HEK293 (cell line): ENCODE data around the gene SERPING1.

Experiments
- CTCF ChIA-PET: fragments of 350-600 bp; formaldehyde crosslinking; extraction: SDS; loops from one replicate; lab custom pipeline; 2021; ENCODE audit warnings: antibody characterized with exemption; lab: Yijun Ruan, JAX
- POLR2A ChIA-PET: fragments of 300-600 bp; formaldehyde crosslinking; extraction: SDS; loops from one replicate; lab custom pipeline; 2020; ENCODE audit warnings: antibody characterized with exemption, inconsistent platforms; lab: Yijun Ruan, JAX
- H3K27ac ChIP-seq: fragments of 200-500 bp; sonication (Bioruptor generic); 2 replicates; pipeline ENCODE4 v1.5.1; 2014; ENCODE audit warnings: low read depth, low read length, control low read depth, inconsistent platforms; ENCODE audit errors: extremely low read depth
- H3K36me3 ChIP-seq, 2 experiments: fragments of 200-500 bp in 1 of 2; sonication (Bioruptor generic) in 1 of 2; 1 replicate in 1 of 2; 2 replicates in 1 of 2; pipeline ENCODE4 v1.5.1; 2014 to 2017; ENCODE audit warnings: inconsistent platforms in 2 of 2, low read length in 2 of 2; ENCODE audit not compliant: control insufficient read depth in 2 of 2, insufficient read depth in 1 of 2
- H3K4me1 ChIP-seq: fragments of 200-500 bp; sonication (Bioruptor generic); 2 replicates; pipeline ENCODE4 v1.5.1; 2014; ENCODE audit warnings: mild to moderate bottlenecking, low read length, inconsistent platforms; ENCODE audit not compliant: control insufficient read depth, insufficient read depth
- H3K4me3 ChIP-seq: 2 replicates; pipeline ENCODE4 v1.5.1; 2011; ENCODE audit warnings: low read depth, mild to moderate bottlenecking, control low read depth, low read length, moderate library complexity
- H3K9me3 ChIP-seq: fragments of 200-500 bp; sonication (Bioruptor generic); 2 replicates; pipeline ENCODE4 v1.5.1; 2014; ENCODE audit warnings: low read depth, low read length, inconsistent platforms; ENCODE audit not compliant: control insufficient read depth, insufficient read depth
- KLF1 ChIP-seq: fragments of 450-650 bp; formaldehyde crosslinking; IDR thresholded peaks from 2 replicates; pipeline ENCODE4 v1.5.1; 2016; ENCODE audit warnings: missing biosample characterization, missing genetic modification characterization
- KLF10 ChIP-seq: fragments of 450-650 bp; IDR thresholded peaks from 2 replicates; pipeline ENCODE4 v1.5.1; 2018; ENCODE audit warnings: missing biosample characterization, mild to moderate bottlenecking, missing genetic modification characterization
- ZFP69B ChIP-seq: fragments of 450-650 bp; formaldehyde crosslinking; IDR thresholded peaks from 2 replicates; pipeline ENCODE4 v1.5.1; 2016; ENCODE audit warnings: missing biosample characterization, missing genetic modification characterization
- ZNF174 ChIP-seq: fragments of 450-650 bp; formaldehyde crosslinking; IDR thresholded peaks from 2 replicates; pipeline ENCODE4 v1.5.0; 2017; ENCODE audit warnings: missing biosample characterization, mild to moderate bottlenecking, missing genetic modification characterization
- ZNF221 ChIP-seq: fragments of 450-650 bp; formaldehyde crosslinking; IDR thresholded peaks from 2 replicates; pipeline ENCODE4 v1.5.1; 2017; ENCODE audit warnings: missing biosample characterization, missing genetic modification characterization, borderline replicate concordance
- ZNF335 ChIP-seq: fragments of 450-650 bp; formaldehyde crosslinking; conservative IDR thresholded peaks from 2 replicates; pipeline ENCODE4 v1.5.1; 2016; ENCODE audit warnings: missing biosample characterization, missing genetic modification characterization
- ZNF404 ChIP-seq: fragments of 450-650 bp; formaldehyde crosslinking; IDR thresholded peaks from 2 replicates; pipeline ENCODE4 v1.5.1; 2017; ENCODE audit warnings: missing biosample characterization, missing genetic modification characterization
- ZNF433 ChIP-seq: fragments of 450-650 bp; formaldehyde crosslinking; IDR thresholded peaks from 2 replicates; pipeline ENCODE4 v1.5.1; 2016; ENCODE audit warnings: missing biosample characterization, missing genetic modification characterization, low read depth
- ZNF530 ChIP-seq: fragments of 450-650 bp; formaldehyde crosslinking; IDR thresholded peaks from 2 replicates; pipeline ENCODE4 v1.5.1; 2016; ENCODE audit warnings: low read depth, missing biosample characterization, missing genetic modification characterization
- ZNF624 ChIP-seq: fragments of 450-650 bp; formaldehyde crosslinking; IDR thresholded peaks from 2 replicates; pipeline ENCODE4 v1.5.1; 2017; ENCODE audit warnings: missing biosample characterization, missing genetic modification characterization
- ZSCAN18 ChIP-seq: fragments of 450-650 bp; formaldehyde crosslinking; IDR thresholded peaks from 2 replicates; pipeline ENCODE4 v1.5.1; 2016; ENCODE audit warnings: missing biosample characterization, missing genetic modification characterization
- ZSCAN23 ChIP-seq: fragments of 450-650 bp; formaldehyde crosslinking; IDR thresholded peaks from 2 replicates; pipeline ENCODE4 v1.5.1; 2016; ENCODE audit warnings: missing biosample characterization, missing genetic modification characterization
- ZXDB ChIP-seq: fragments of 450-650 bp; formaldehyde crosslinking; IDR thresholded peaks from 2 replicates; pipeline ENCODE4 v1.5.1; 2016; ENCODE audit warnings: missing biosample characterization, missing genetic modification characterization
- TF ChIP-seq, protein P1 (sequence below): fragments of 450-650 bp; formaldehyde crosslinking; optimal IDR thresholded peaks from 2 replicates; pipeline ENCODE3; 2016; ENCODE audit warnings: missing biosample characterization, mild to moderate bottlenecking, missing genetic modification characterization
- TF ChIP-seq, protein P2 (sequence below): fragments of 450-650 bp; formaldehyde crosslinking; IDR thresholded peaks from 2 replicates; pipeline ENCODE4 v1.5.1; 2016; ENCODE audit warnings: missing biosample characterization, missing genetic modification characterization
- TF ChIP-seq, protein P3 (sequence below): fragments of 450-650 bp; formaldehyde crosslinking; IDR thresholded peaks from 2 replicates; pipeline ENCODE4 v1.5.1; 2016; ENCODE audit warnings: missing biosample characterization, missing genetic modification characterization

SERPING1 gene

DNA sequence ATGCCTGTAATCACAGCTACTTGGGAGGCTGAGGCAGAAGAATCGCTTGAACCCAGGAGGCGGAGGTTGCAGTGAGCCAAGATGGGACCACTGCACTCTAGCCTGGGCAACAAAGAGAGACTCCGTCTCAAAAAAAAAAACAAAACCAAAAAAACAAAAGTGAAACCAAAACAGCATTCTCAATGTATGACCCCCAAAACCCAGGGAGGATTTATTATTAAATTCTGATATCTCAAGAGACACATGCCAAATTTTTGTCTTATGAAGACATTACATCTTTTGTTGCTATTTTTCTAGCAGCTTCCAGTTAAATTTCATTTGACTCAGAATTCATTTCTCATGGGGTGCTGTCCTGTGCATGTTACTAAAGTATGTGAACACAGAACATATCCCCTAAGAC is 55.2 kb downstream of the SERPING1 start:
- Histone ChIP-seq H3K4me1 (0 out of 2 replicates have a peak, but pooled peaks cover 6% of the 10 kb centered on the region), H3K36me3 (no peaks in the 10 kb centered on the region), H3K4me3 (no peak overlapping the region), H3K27ac (no peak overlapping the region), H3K9me3 (no peaks in the 10 kb centered on the region)
- ChIA-PET POLR2A (no interaction called here), CTCF (interaction anchor here (0.6 to 1.3 kb wide), 3 partner anchors 11 to 285 kb away, joined by 3 to 5 read pairs (median 5); partner anchors contain the start of gene UBE2L6)
- TF ChIP-seq KLF1 (tag by site-specific recombination) (no peak), ZNF404 (tag by site-specific recombination) (no peak), ZNF433 (tag by site-specific recombination) (no peak)

- no peak for TF ChIP-seq ZFP69B (tag by site-specific recombination)
- no peak for TF ChIP-seq ZSCAN23 (tag by site-specific recombination)
- TF ChIP-seq, protein P1, sequence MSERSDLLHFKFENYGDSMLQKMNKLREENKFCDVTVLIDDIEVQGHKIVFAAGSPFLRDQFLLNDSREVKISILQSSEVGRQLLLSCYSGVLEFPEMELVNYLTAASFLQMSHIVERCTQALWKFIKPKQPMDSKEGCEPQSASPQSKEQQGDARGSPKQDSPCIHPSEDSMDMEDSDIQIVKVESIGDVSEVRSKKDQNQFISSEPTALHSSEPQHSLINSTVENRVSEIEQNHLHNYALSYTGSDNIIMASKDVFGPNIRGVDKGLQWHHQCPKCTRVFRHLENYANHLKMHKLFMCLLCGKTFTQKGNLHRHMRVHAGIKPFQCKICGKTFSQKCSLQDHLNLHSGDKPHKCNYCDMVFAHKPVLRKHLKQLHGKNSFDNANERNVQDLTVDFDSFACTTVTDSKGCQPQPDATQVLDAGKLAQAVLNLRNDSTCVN (tag by site-specific recombination) = no peak
- TF ChIP-seq ZNF624 (tag by site-specific recombination) = no peak
- no peak for TF ChIP-seq ZNF174 (tag by site-specific recombination)
- no peak for TF ChIP-seq ZSCAN18 (tag by site-specific recombination)
- TF ChIP-seq, protein P2, sequence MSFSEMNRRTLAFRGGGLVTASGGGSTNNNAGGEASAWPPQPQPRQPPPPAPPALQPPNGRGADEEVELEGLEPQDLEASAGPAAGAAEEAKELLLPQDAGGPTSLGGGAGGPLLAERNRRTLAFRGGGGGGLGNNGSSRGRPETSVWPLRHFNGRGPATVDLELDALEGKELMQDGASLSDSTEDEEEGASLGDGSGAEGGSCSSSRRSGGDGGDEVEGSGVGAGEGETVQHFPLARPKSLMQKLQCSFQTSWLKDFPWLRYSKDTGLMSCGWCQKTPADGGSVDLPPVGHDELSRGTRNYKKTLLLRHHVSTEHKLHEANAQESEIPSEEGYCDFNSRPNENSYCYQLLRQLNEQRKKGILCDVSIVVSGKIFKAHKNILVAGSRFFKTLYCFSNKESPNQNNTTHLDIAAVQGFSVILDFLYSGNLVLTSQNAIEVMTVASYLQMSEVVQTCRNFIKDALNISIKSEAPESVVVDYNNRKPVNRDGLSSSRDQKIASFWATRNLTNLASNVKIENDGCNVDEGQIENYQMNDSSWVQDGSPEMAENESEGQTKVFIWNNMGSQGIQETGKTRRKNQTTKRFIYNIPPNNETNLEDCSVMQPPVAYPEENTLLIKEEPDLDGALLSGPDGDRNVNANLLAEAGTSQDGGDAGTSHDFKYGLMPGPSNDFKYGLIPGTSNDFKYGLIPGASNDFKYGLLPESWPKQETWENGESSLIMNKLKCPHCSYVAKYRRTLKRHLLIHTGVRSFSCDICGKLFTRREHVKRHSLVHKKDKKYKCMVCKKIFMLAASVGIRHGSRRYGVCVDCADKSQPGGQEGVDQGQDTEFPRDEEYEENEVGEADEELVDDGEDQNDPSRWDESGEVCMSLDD = no peak
- no peak for TF ChIP-seq ZXDB (tag by site-specific recombination)
- no peak for TF ChIP-seq ZNF221 (tag by site-specific recombination)
- TF ChIP-seq KLF10 (tag by site-specific recombination) = no peak
- TF ChIP-seq ZNF335 = no peak
- TF ChIP-seq, protein P3, sequence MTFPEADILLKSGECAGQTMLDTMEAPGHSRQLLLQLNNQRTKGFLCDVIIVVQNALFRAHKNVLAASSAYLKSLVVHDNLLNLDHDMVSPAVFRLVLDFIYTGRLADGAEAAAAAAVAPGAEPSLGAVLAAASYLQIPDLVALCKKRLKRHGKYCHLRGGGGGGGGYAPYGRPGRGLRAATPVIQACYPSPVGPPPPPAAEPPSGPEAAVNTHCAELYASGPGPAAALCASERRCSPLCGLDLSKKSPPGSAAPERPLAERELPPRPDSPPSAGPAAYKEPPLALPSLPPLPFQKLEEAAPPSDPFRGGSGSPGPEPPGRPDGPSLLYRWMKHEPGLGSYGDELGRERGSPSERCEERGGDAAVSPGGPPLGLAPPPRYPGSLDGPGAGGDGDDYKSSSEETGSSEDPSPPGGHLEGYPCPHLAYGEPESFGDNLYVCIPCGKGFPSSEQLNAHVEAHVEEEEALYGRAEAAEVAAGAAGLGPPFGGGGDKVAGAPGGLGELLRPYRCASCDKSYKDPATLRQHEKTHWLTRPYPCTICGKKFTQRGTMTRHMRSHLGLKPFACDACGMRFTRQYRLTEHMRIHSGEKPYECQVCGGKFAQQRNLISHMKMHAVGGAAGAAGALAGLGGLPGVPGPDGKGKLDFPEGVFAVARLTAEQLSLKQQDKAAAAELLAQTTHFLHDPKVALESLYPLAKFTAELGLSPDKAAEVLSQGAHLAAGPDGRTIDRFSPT (tag by site-specific recombination) = no peak
- TF ChIP-seq ZNF530 = no peak
- H3K36me3 ChIP-seq = no peaks in the 10 kb centered on the region
- H3K27ac ChIP-seq = no peak overlapping the region
- H3K9me3 ChIP-seq = no peaks in the 10 kb centered on the region
- no peak overlapping the region for H3K4me3 ChIP-seq
- H3K4me1 ChIP-seq = 0 out of 2 replicates have a peak, but pooled peaks cover 6% of the 10 kb centered on the region
- ChIA-PET POLR2A (no interaction called here), CTCF (interaction anchor here (0.6 to 1.3 kb wide), 4 partner anchors 9 to 85 kb away, joined by 3 to 5 read pairs (median 5); partner anchors contain the start of gene UBE2L6)
These were observed 55.7 kb downstream of the SERPING1 start for GRCh38 chr11:57653163-57653562.
